HCT116 (cell line): ENCODE data around the gene KIRREL1. TPM values are rescaled to one million over a fixed set of nuclear protein-coding genes. Genes with fewer than 3 reads are reported as not detected.
A peak's percentile ranks its signal among the peaks of the same experiment; 100 is the strongest.

Experiments used
- ATAC-seq: fragments of 200-7000 bp; cut with Tn5 transposase; 2 replicates; pipeline ENCODE4 v1.9.1; 2020; ENCODE audit warnings: mild to moderate bottlenecking, moderate library complexity
- BruUV-seq: library from RNA; stranded (reverse); fragments of 400-500 nt; replicated peaks from 2 replicates; lab custom pipeline; 2021; lab: Mats Ljungman, UMichigan
- CTCF ChIA-PET: fragments of 300-600 bp; sonication (Branson Sonifier 250); formaldehyde crosslinking; loops from one replicate; lab custom pipeline; 2021; ENCODE audit warnings: antibody characterized with exemption; lab: Charles Lee
- POLR2A ChIA-PET: fragments of 300-600, 350-600 bp; sonication (Branson Sonifier 250); formaldehyde crosslinking; loops from one replicate; lab custom pipeline; 2021; ENCODE audit warnings: antibody characterized with exemption; lab: Charles Lee
- RAD21 ChIA-PET, 2 experiments: fragments of 300-600 bp; sonication (Branson Sonifier 250); formaldehyde crosslinking; loops; one replicate each; lab custom pipeline; 2023; ENCODE audit warnings: low total read pairs in 2 of 2; ENCODE audit not compliant: uncharacterized antibody in 2 of 2, unreplicated experiment in 2 of 2, low non-redundant PET in 1 of 2; lab: Charles Lee
- DNase-seq: peaks from one replicate; pipeline ENCODE4 v3.0.0-alpha.2; 2010; ENCODE audit warnings: low read depth, low spot score
- H2AFZ ChIP-seq: fragments of 200-600 bp; shearing (Covaris generic), sonication (generic); 2 replicates; pipeline ENCODE4 v1.6.1; 2017; ENCODE audit warnings: low read depth, mixed run types, mixed read lengths, antibody characterized with exemption, low read length; ENCODE audit not compliant: poor library complexity, severe bottlenecking
- H3K27ac ChIP-seq: 2 replicates; pipeline ENCODE4 v1.5.1; 2012; ENCODE audit warnings: low read depth, low read length
- H3K27me3 ChIP-seq: fragments of 200-600 bp; sonication (generic); 2 replicates; pipeline ENCODE4 v1.6.1; 2016; ENCODE audit warnings: mixed run types, low read length, mixed read lengths; ENCODE audit not compliant: insufficient read depth
- H3K36me3 ChIP-seq, 2 experiments: fragments of 200-500 bp in 1 of 2; fragments of 200-600 bp in 1 of 2; sonication (Bioruptor generic) in 1 of 2; sonication (generic) in 1 of 2; 2 replicates each; pipeline versions ENCODE4 v1.5.1 to v1.6.1; 2014 to 2016; ENCODE audit warnings: low read length in 2 of 2, inconsistent platforms in 1 of 2, mixed read lengths in 1 of 2, mixed run types in 1 of 2; ENCODE audit not compliant: insufficient read depth in 2 of 2, control insufficient read depth in 1 of 2
- H3K4me1 ChIP-seq, 2 experiments: fragments of 200-600 bp in 1 of 2; sonication (generic) in 1 of 2; 2 replicates each; pipeline versions ENCODE4 v1.5.1 to v1.6.1; 2012 to 2017; ENCODE audit warnings: low read length in 2 of 2, inconsistent platforms in 1 of 2, mild to moderate bottlenecking in 1 of 2, mixed read lengths in 1 of 2, mixed run types in 1 of 2, moderate library complexity in 1 of 2; ENCODE audit not compliant: insufficient read depth in 2 of 2, control insufficient read depth in 1 of 2
- H3K4me2 ChIP-seq: fragments of 200-600 bp; sonication (generic); 2 replicates; pipeline ENCODE4 v1.6.1; 2017; ENCODE audit warnings: mixed run types, low read length, mixed read lengths
- H3K4me3 ChIP-seq, 2 experiments: fragments of 200-600 bp in 1 of 2; sonication (generic) in 1 of 2; replicated peaks in 1 of 2; 2 replicates each; pipeline ENCODE4 v1.5.1; 2011 to 2016; ENCODE audit warnings: low read length in 2 of 2, control low read depth in 1 of 2, low read depth in 1 of 2, mild to moderate bottlenecking in 1 of 2, mixed read lengths in 1 of 2, mixed run types in 1 of 2
- H3K79me2 ChIP-seq: fragments of 200-600 bp; sonication (generic); 2 replicates; pipeline ENCODE4 v1.6.1; 2017; ENCODE audit warnings: mild to moderate bottlenecking, mixed run types, low read length, moderate library complexity, mixed read lengths; ENCODE audit not compliant: insufficient read depth
- H3K9ac ChIP-seq: fragments of 200-600 bp; sonication (generic); 2 replicates; pipeline ENCODE4 v1.6.1; 2016; ENCODE audit warnings: low read length, mixed read lengths
- H3K9me2 ChIP-seq: fragments of 200-600 bp; sonication (generic), shearing (Covaris generic); 2 replicates; pipeline ENCODE4 v1.6.1; 2017; ENCODE audit warnings: mixed run types, mild to moderate bottlenecking, moderate library complexity; ENCODE audit not compliant: insufficient read depth
- H3K9me3 ChIP-seq, 2 experiments: fragments of 200-500 bp in 1 of 2; fragments of 200-600 bp in 1 of 2; sonication (Bioruptor generic) in 1 of 2; sonication (generic) in 1 of 2; 2 replicates each; pipeline ENCODE4 v1.6.1; 2014 to 2017; ENCODE audit warnings: low read length in 2 of 2, mixed read lengths in 2 of 2, inconsistent platforms in 1 of 2, low read depth in 1 of 2, mild to moderate bottlenecking in 1 of 2, mixed run types in 1 of 2, moderate library complexity in 1 of 2; ENCODE audit not compliant: control insufficient read depth in 1 of 2, insufficient read depth in 1 of 2
- H4K20me1 ChIP-seq: fragments of 200-600 bp; sonication (generic), shearing (Covaris generic); 2 replicates; pipeline ENCODE4 v1.6.1; 2017; ENCODE audit warnings: mixed run types, mild to moderate bottlenecking, moderate library complexity; ENCODE audit not compliant: insufficient read depth
- CTCF ChIP-seq, 3 experiments: fragments of 200-600 bp in 1 of 3; sonication (generic) in 1 of 3; IDR thresholded peaks in 2 of 3; conservative IDR thresholded peaks in 1 of 3; 2 replicates each; pipeline ENCODE4 v1.5.1; 2012 to 2017; ENCODE audit warnings: low read depth in 2 of 3, low read length in 2 of 3, antibody characterized with exemption in 1 of 3, borderline replicate concordance in 1 of 3, control low read depth in 1 of 3, mild to moderate bottlenecking in 1 of 3, mixed read lengths in 1 of 3, mixed run types in 1 of 3, moderate library complexity in 1 of 3; ENCODE audit not compliant: insufficient read depth in 1 of 3
- EGR1 ChIP-seq: IDR thresholded peaks from 2 replicates; pipeline ENCODE4 v1.6.1; 2012; ENCODE audit warnings: low read depth
- FOSL1 ChIP-seq: IDR thresholded peaks from 2 replicates; pipeline ENCODE4 v1.6.1; 2012; ENCODE audit warnings: low read depth
- JUND ChIP-seq: IDR thresholded peaks from 2 replicates; pipeline ENCODE4 v1.6.1; 2012
- TCF7L2 ChIP-seq: IDR thresholded peaks from 2 replicates; pipeline ENCODE4 v1.7.0; 2011; ENCODE audit warnings: borderline replicate concordance, inconsistent platforms; ENCODE audit not compliant: insufficient read depth, insufficient read length; ENCODE audit errors: extremely low read depth
- ZFX ChIP-seq: fragments of 450-650 bp; IDR thresholded peaks from 2 replicates; pipeline ENCODE4 v1.6.1; 2017
- intact Hi-C: fragments of 100-400 bp; cut with micrococcal nuclease; formaldehyde crosslinking; loops from 2 replicates; pipeline ENCODE4 v1.10.0; 2022
- total RNA-seq: library from RNA; stranded (reverse); gene quantifications from one replicate; pipeline ENCODE4 v1.2.1, GENCODE V29; 2021; ENCODE audit not compliant: unreplicated experiment

Gene KIRREL1
- total RNA-seq, 1 experiment from 2014 or later: 20.0 TPM

- peak overlapping the region; percentile 93 for H3K4me2 ChIP-seq
- H3K9me2 ChIP-seq: no peaks in the 10 kb centered on the region
- no peaks in the 10 kb centered on the region for H4K20me1 ChIP-seq
- no peak for TF ChIP-seq ZFX
- TF ChIP-seq FOSL1: no peak
- no peak for TF ChIP-seq TCF7L2
- no peak for TF ChIP-seq EGR1
- H3K27me3 ChIP-seq: 0 out of 2 replicates have a peak, but pooled peaks cover 6% of the 10 kb centered on the region
- BruUV-seq: TSS peak; percentile 64
- H3K4me1 ChIP-seq: peaks cover 10 to 26% of the 10 kb centered on the region in 2 experiments; a peak in 3 of 4 replicates
- H3K9me3 ChIP-seq: no peaks in the 10 kb centered on the region
- peak overlapping the region; percentile 53 for H2AFZ ChIP-seq
- ChIA-PET POLR2A (interaction anchor here (0.7 to 1.3 kb wide), 7 partner anchors 12 to 157 kb away, joined by 3 to 8 read pairs (median 4); no protein-coding TSS in a partner anchor), CTCF (interaction anchor here (0.9 to 5.5 kb wide), 24 partner anchors 10 to 125 kb away, joined by 3 to 223 read pairs (median 6); no protein-coding TSS in a partner anchor), RAD21 (interaction anchor here (0.7 to 2.0 kb wide), 15 partner anchors 9 to 132 kb away, joined by 3 to 18 read pairs (median 5); no protein-coding TSS in a partner anchor)
- H3K79me2 ChIP-seq: peaks cover 42% of the 10 kb centered on the region
- peak overlapping the region; percentile 92 for H3K9ac ChIP-seq
- no peaks in the 10 kb centered on the region for H3K36me3 ChIP-seq
- DNase-seq (no peak), ATAC-seq (peak; percentile 21)
- peak overlapping the region; percentile 87 to 93 for H3K4me3 ChIP-seq
- peak overlapping the region; percentile 45; the same call in 1 of the 2 replicates for H3K27ac ChIP-seq
- intact Hi-C loops: loop anchor here (1.0 kb wide), 3 partner anchors 44 to 129 kb away; no protein-coding TSS in a partner anchor
These were observed 655 bp upstream of the KIRREL1 start for GRCh38 chr1:157992833-157993146.

GRCh38 chr1:157993918-157994605, 617 bp downstream of the KIRREL1 start:
- peak overlapping the region; percentile 87 to 93 for H3K4me3 ChIP-seq
- DNase-seq: no peak

More at GRCh38 chr1:157993918-157994605, 617 bp downstream of the KIRREL1 start:
- H3K9me2 ChIP-seq: no peaks in the 10 kb centered on the region
- H4K20me1 ChIP-seq: no peaks in the 10 kb centered on the region
- H3K4me1 ChIP-seq: peaks cover 10 to 26% of the 10 kb centered on the region in 2 experiments; a peak in 3 of 4 replicates
- no TSS peak for BruUV-seq
- peak overlapping the region; percentile 64; the same call in 1 of the 2 replicates for H3K27ac ChIP-seq
- no peaks in the 10 kb centered on the region for H3K9me3 ChIP-seq
- H2AFZ ChIP-seq: no peak overlapping the region
- ChIA-PET POLR2A (interaction anchor here (0.6 kb wide), 1 partner anchor 16 kb away, joined by 5 read pairs; no protein-coding TSS in a partner anchor), CTCF (interaction anchor here (5.5 kb wide), 1 partner anchor 124 kb away, joined by 223 read pairs; no protein-coding TSS in a partner anchor), RAD21 (interaction anchor here in 1 of 2 experiments (0.6 kb wide), 1 partner anchor 44 kb away, joined by 3 read pairs; no protein-coding TSS in a partner anchor)
- TF ChIP-seq JUND (no peak), ZFX (no peak), CTCF (IDR thresholded peaks at IDR 0.05 in 2 of 3, conservative IDR thresholded peaks at IDR 0.05 in 1 of 3; ENCODE audit: borderline replicate concordance in 1 of 3, insufficient read depth in 1 of 3, low read depth in 2 of 3, low read length in 2 of 3) (0 out of 6 replicates have a peak, but pooled peaks of 2 of the 3 experiments have one; percentile 11 to 21)
- H3K79me2 ChIP-seq: peaks cover 54% of the 10 kb centered on the region
- H3K27me3 ChIP-seq: no peaks in the 10 kb centered on the region
- intact Hi-C loops: no loop called here
- H3K9ac ChIP-seq: peak overlapping the region; percentile 92
- no peaks in the 10 kb centered on the region for H3K36me3 ChIP-seq
- peak overlapping the region; percentile 93 for H3K4me2 ChIP-seq
- peak; percentile 32 for ATAC-seq
